Kidney (tissue), 14 donors: ENCODE measurements around the gene ACAP3. TPM values are rescaled to one million over a fixed set of nuclear protein-coding genes. Genes with fewer than 3 reads are reported as not detected.

ENCODE experiments used
- DNase-seq, 5 donors: peaks; one replicate each; pipeline ENCODE4 v3.0.0-alpha.2; 2013 to 2020
- FAIRE-seq: peaks from 2 replicates; lab custom pipeline; 2012; peaks lifted over from hg19 to GRCh38; lab: Jason Lieb, UNC
- H3K27ac ChIP-seq, 2 donors: one replicate each; pipeline ENCODE4 v1.7.0; 2013; ENCODE audit warnings: low read depth in 2 of 2, low read length in 2 of 2, inconsistent platforms in 1 of 2
- H3K27me3 ChIP-seq: one replicate; pipeline ENCODE4 v1.7.1; 2013; ENCODE audit warnings: low read length, inconsistent platforms; ENCODE audit not compliant: control insufficient read depth, insufficient read depth
- H3K36me3 ChIP-seq, 3 donors: one replicate each; pipeline versions ENCODE4 v1.7.0 to v1.7.1; 2013; ENCODE audit warnings: low read length in 3 of 3, control low read depth in 1 of 3, inconsistent platforms in 1 of 3; ENCODE audit not compliant: insufficient read depth in 3 of 3, control insufficient read depth in 2 of 3
- H3K4me1 ChIP-seq, 3 donors: one replicate each; pipeline versions ENCODE4 v1.7.0 to v1.7.1; 2013; ENCODE audit warnings: low read length in 3 of 3, inconsistent platforms in 1 of 3, low read depth in 1 of 3; ENCODE audit not compliant: control insufficient read depth in 2 of 3, insufficient read depth in 2 of 3
- H3K4me3 ChIP-seq, 3 donors: one replicate each; pipeline versions ENCODE4 v1.7.0 to v1.8.1; 2013; ENCODE audit warnings: low read length in 3 of 3, control low read depth in 1 of 3, inconsistent platforms in 1 of 3
- H3K9ac ChIP-seq, 3 donors: one replicate each; pipeline versions ENCODE4 v1.7.0 to v1.7.1; 2013; ENCODE audit warnings: low read length in 3 of 3, control low read depth in 1 of 3, inconsistent platforms in 1 of 3
- H3K9me3 ChIP-seq, 3 donors: one replicate each; pipeline versions ENCODE4 v1.7.0 to v1.7.1; 2013; ENCODE audit warnings: low read length in 3 of 3, control low read depth in 1 of 3, inconsistent platforms in 1 of 3; ENCODE audit not compliant: control insufficient read depth in 2 of 3, insufficient read depth in 1 of 3
- CTCF ChIP-seq: IDR thresholded peaks from 3 replicates; pipeline ENCODE4 v1.5.1; 2012; ENCODE audit warnings: mild to moderate bottlenecking, moderate library complexity, borderline replicate concordance; ENCODE audit not compliant: insufficient read depth; ENCODE audit errors: extremely low read depth
- intact Hi-C: fragments of 100-400 bp; cut with DNase I; formaldehyde crosslinking; loops from one replicate; pipeline ENCODE4 v1.11.1; 2022
- polyA plus RNA-seq: library from polyadenylated mRNA; stranded (reverse); fragments of 350-450 nt; fragmentation: Illumina TruSeq; extraction: RNeasy Lipid Tissue Mini Kit (QIAGEN cat#74804); gene quantifications from one replicate; pipeline ENCODE4 v1.2.3, GENCODE V29; 2014; ENCODE audit warnings: low read depth, low replicate concordance; ENCODE audit not compliant: insufficient read depth
- total RNA-seq: library from RNA; stranded (reverse); fragmentation: NEBNext Ultra II Directional; extraction: Animal tissue kit (Norgen Biotek cat#: 25700); gene quantifications from one replicate; pipeline ENCODE4 v1.2.1, GENCODE V29; 2021
- donor health status: control.
- donor health status: control.
- donor health status: control.
- donor health status: control.
- donor health status: control.
- donor health status: DM: yes; HTN: yes; CAD: no.
- donor health status: Normal renal cell carcinoma (clear cell type).

Gene ACAP3
- total and polyA plus RNA-seq, 2 donors from 2014 or later = 15.9 to 39.5 TPM

- DNase-seq = no peak
- no peak for TF ChIP-seq CTCF
- Histone ChIP-seq H3K4me1 (peaks cover 0 to 20% (median 6%) of the 10 kb centered on the region in 3 donors), H3K36me3 (peaks cover 0 to 2% (median 0%) of the 10 kb centered on the region in 3 donors), H3K4me3 (no peak overlapping the region), H3K9ac (no peak overlapping the region), H3K9me3 (peaks cover 0 to 1% (median 0%) of the 10 kb centered on the region in 3 donors), H3K27me3 (no peaks in the 10 kb centered on the region), H3K27ac (no peak overlapping the region)
- intact Hi-C loops = no loop called here
- no peak for FAIRE-seq
Measured at GRCh38 chr1:1328254-1328653, 20.5 kb upstream of the ACAP3 start.

DNA sequence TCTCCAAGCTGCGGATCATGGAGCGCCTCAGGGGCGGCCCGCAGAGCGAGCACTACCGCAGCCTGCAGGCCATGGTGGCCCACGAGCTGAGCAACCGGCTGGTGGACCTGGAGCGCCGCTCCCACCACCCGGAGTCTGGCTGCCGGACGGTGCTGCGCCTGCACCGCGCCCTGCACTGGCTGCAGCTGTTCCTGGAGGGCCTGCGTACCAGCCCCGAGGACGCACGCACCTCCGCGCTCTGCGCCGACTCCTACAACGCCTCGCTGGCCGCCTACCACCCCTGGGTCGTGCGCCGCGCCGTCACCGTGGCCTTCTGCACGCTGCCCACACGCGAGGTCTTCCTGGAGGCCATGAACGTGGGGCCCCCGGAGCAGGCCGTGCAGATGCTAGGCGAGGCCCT lies 19.6 kb upstream of the ACAP3 start:
- H3K4me1 ChIP-seq = peaks cover 0 to 23% (median 11%) of the 10 kb centered on the region in 3 donors
- H3K27me3 ChIP-seq = no peaks in the 10 kb centered on the region
- DNase-seq (no peak), FAIRE-seq (no peak)
- H3K9me3 ChIP-seq = peaks cover 0 to 1% (median 0%) of the 10 kb centered on the region in 3 donors
- intact Hi-C loops = no loop called here
- H3K27ac ChIP-seq = no peak overlapping the region
- TF ChIP-seq CTCF = no peak
- H3K36me3 ChIP-seq = peaks cover 0 to 2% (median 0%) of the 10 kb centered on the region in 3 donors
- no peak overlapping the region for H3K4me3 ChIP-seq
- H3K9ac ChIP-seq = no peak overlapping the region

- intact Hi-C loops = no loop called here
- peak overlapping the region in 1 of 3 donors; percentile 85 for H3K9ac ChIP-seq
- FAIRE-seq = no peak
- H3K4me3 ChIP-seq = peak overlapping the region in 2 of 3 donors; percentile 2 to 82
- H3K27me3 ChIP-seq = no peaks in the 10 kb centered on the region
- H3K27ac ChIP-seq = no peak overlapping the region
- H3K4me1 ChIP-seq = peaks cover 0 to 23% (median 11%) of the 10 kb centered on the region in 3 donors
- no peak for DNase-seq
- H3K36me3 ChIP-seq = peaks cover 0 to 2% (median 0%) of the 10 kb centered on the region in 3 donors
- TF ChIP-seq CTCF = no peak
- peaks cover 0 to 1% (median 0%) of the 10 kb centered on the region in 3 donors for H3K9me3 ChIP-seq
Measured at GRCh38 chr1:1326075-1326605, 18.4 kb upstream of the ACAP3 start.
